Measurements from ENCODE around the gene PALB2. TPM values are rescaled to one million over a fixed set of nuclear protein-coding genes. Genes with fewer than 3 reads are reported as not detected.
"Not testable (repeated sequence)": the region's sequence is repeated elsewhere in the genome, so short reads cannot be mapped to it uniquely, and the experiment has no call there.

The PALB2 gene
- total RNA-seq, 1 experiment from 2014 or later = 40.3 TPM

GRCh38 chr16:23611936-23612335, 29.2 kb downstream of the PALB2 start:
- Histone ChIP-seq H4K5ac (ENCODE audit: insufficient read length, low read depth, low read length) (no peak overlapping the region), H4K91ac (ENCODE audit: insufficient read length, low read depth, low read length) (no peak overlapping the region), H2AK5ac (ENCODE audit: insufficient read length, low read length) (no peak overlapping the region), H3K79me1 (ENCODE audit: insufficient read depth, low read depth, low read length, poor library complexity, severe bottlenecking) (no peaks in the 10 kb centered on the region), H4K20me1 (ENCODE audit: control insufficient read depth, insufficient read depth, insufficient read length) (no peaks in the 10 kb centered on the region), H3K79me2 (ENCODE audit: insufficient read depth, low read length) (no peaks in the 10 kb centered on the region), H3K23ac (ENCODE audit: insufficient read length, low read depth, low read length) (no peak overlapping the region), H2BK5ac (ENCODE audit: insufficient read length, low read length) (no peak overlapping the region), H2BK15ac (ENCODE audit: low read depth, low read length) (no peak overlapping the region), H3K4me2 (ENCODE audit: insufficient read depth, insufficient read length, low read length) (no peak overlapping the region), H3K14ac (ENCODE audit: insufficient read depth, low read length) (no peak overlapping the region), H2BK120ac (ENCODE audit: low read depth, low read length, poor library complexity, severe bottlenecking) (no peak overlapping the region), H3K23me2 (ENCODE audit: insufficient read length, low read depth, low read length, poor library complexity, severe bottlenecking) (no peaks in the 10 kb centered on the region), H3K4ac (ENCODE audit: low read depth, low read length) (no peak overlapping the region), H3K9me3 (ENCODE audit: control insufficient read depth, low read depth, low read length) (no peaks in the 10 kb centered on the region), H3K56ac (ENCODE audit: insufficient read length, low read depth, low read length) (no peak overlapping the region), H2BK20ac (ENCODE audit: low read depth, low read length, poor library complexity, severe bottlenecking) (no peak overlapping the region), H3T11ph (ENCODE audit: low read length) (no peak overlapping the region), H3K4me1 (ENCODE audit: insufficient read depth, low read length) (no peaks in the 10 kb centered on the region), H3K27ac (ENCODE audit: insufficient read length, low read depth, low read length) (no peak overlapping the region), H3K27me3 (ENCODE audit: insufficient read depth, low read length) (no peaks in the 10 kb centered on the region), H2BK12ac (ENCODE audit: insufficient read length, low read depth, low read length) (no peak overlapping the region), H3K9ac (ENCODE audit: extremely low read depth, insufficient read length, low read length) (no peak overlapping the region), H2AFZ (ENCODE audit: low read length) (no peak overlapping the region), H4K8ac (replicated peaks; ENCODE audit: insufficient read length, low read depth, low read length) (no peak overlapping the region), H3K18ac (ENCODE audit: insufficient read length, low read depth, low read length) (no peak overlapping the region)
- Mint-ChIP-seq H3K4me3 (no peak overlapping the region), H3K36me3 (ENCODE audit: insufficient read depth in 1 of 3, low read depth in 3 of 3) (peaks cover 12 to 63% (median 39%) of the 10 kb centered on the region in 3 experiments), H3K4me1 (no peaks in the 10 kb centered on the region), H3K27me3 (ENCODE audit: low read depth) (no peaks in the 10 kb centered on the region), H3K9me3 (no peaks in the 10 kb centered on the region), H3K27ac (no peak overlapping the region)
- no peak for DNase-seq
- TF ChIP-seq CTCF (conservative IDR thresholded peaks at IDR 0.05) = no peak
- WGBS (ENCODE audit: extremely low coverage, insufficient read length, low lambda C conversion rate) = no CpG with 5 or more reads among the region's 3 CpGs

GRCh38 chr16:23610905-23611304, 30.2 kb downstream of the PALB2 start:
- not testable (repeated sequence) for H3K4ac ChIP-seq (ENCODE audit: low read depth, low read length); H4K20me1 ChIP-seq (ENCODE audit: control insufficient read depth, insufficient read depth, insufficient read length); H3K14ac ChIP-seq (ENCODE audit: insufficient read depth, low read length); H3K23ac ChIP-seq (ENCODE audit: insufficient read length, low read depth, low read length); H3K9ac ChIP-seq (ENCODE audit: extremely low read depth, insufficient read length, low read length); H3K56ac ChIP-seq (ENCODE audit: insufficient read length, low read depth, low read length); H3K27me3 Mint-ChIP-seq (ENCODE audit: low read depth); H3K23me2 ChIP-seq (ENCODE audit: insufficient read length, low read depth, low read length, poor library complexity, severe bottlenecking); H2AK5ac ChIP-seq (ENCODE audit: insufficient read length, low read length); H4K5ac ChIP-seq (ENCODE audit: insufficient read length, low read depth, low read length); H2BK20ac ChIP-seq (ENCODE audit: low read depth, low read length, poor library complexity, severe bottlenecking); H3T11ph ChIP-seq (ENCODE audit: low read length); DNase-seq; H3K27me3 ChIP-seq (ENCODE audit: insufficient read depth, low read length); H2AFZ ChIP-seq (ENCODE audit: low read length); H2BK15ac ChIP-seq (ENCODE audit: low read depth, low read length); H3K27ac ChIP-seq (ENCODE audit: insufficient read length, low read depth, low read length); H3K27ac Mint-ChIP-seq; H3K4me2 ChIP-seq (ENCODE audit: insufficient read depth, insufficient read length, low read length); H3K4me1 ChIP-seq (ENCODE audit: insufficient read depth, low read length); H3K9me3 Mint-ChIP-seq; H4K8ac ChIP-seq (replicated peaks; ENCODE audit: insufficient read length, low read depth, low read length); H3K18ac ChIP-seq (ENCODE audit: insufficient read length, low read depth, low read length); H3K9me3 ChIP-seq (ENCODE audit: control insufficient read depth, low read depth, low read length); H2BK12ac ChIP-seq (ENCODE audit: insufficient read length, low read depth, low read length); H3K4me3 Mint-ChIP-seq; H3K79me1 ChIP-seq (ENCODE audit: insufficient read depth, low read depth, low read length, poor library complexity, severe bottlenecking); H3K4me1 Mint-ChIP-seq; H2BK5ac ChIP-seq (ENCODE audit: insufficient read length, low read length); H4K91ac ChIP-seq (ENCODE audit: insufficient read length, low read depth, low read length); H2BK120ac ChIP-seq (ENCODE audit: low read depth, low read length, poor library complexity, severe bottlenecking); H3K79me2 ChIP-seq (ENCODE audit: insufficient read depth, low read length)
- H3K36me3 Mint-ChIP-seq (ENCODE audit: insufficient read depth in 1 of 3, low read depth in 3 of 3) = peaks cover 9 to 58% (median 35%) of the 10 kb centered on the region in 3 experiments
- WGBS (ENCODE audit: extremely low coverage, insufficient read length, low lambda C conversion rate) = no CpG with 5 or more reads among the region's 6 CpGs
